Ascending aorta (tissue), 2 donors: Measurements from ENCODE around the gene MAML3. TPM values are rescaled to one million over a fixed set of nuclear protein-coding genes. Genes with fewer than 3 reads are reported as not detected.

Experiments used
- DNase-seq, 2 donors: peaks; one replicate each; pipeline ENCODE4 v3.0.0-alpha.2; 2019; ENCODE audit warnings: low spot score in 2 of 2
- H3K27ac ChIP-seq, 2 donors: fragments of 200-600 bp; sonication (generic); one replicate each; pipeline ENCODE4 v1.5.1; 2016 to 2017; ENCODE audit warnings: mild to moderate bottlenecking in 1 of 2
- H3K27me3 ChIP-seq: fragments of 200-600 bp; sonication (generic); one replicate; pipeline ENCODE4 v1.5.1; 2017
- H3K36me3 ChIP-seq, 2 donors: fragments of 200-600 bp; sonication (generic); one replicate each; pipeline ENCODE4 v1.5.1; 2016
- H3K4me1 ChIP-seq, 2 donors: fragments of 200-600 bp; sonication (generic); one replicate each; pipeline ENCODE4 v1.5.1; 2016 to 2017; ENCODE audit warnings: mild to moderate bottlenecking in 1 of 2
- H3K4me3 ChIP-seq, 2 donors: fragments of 200-600 bp; sonication (generic); one replicate each; pipeline ENCODE4 v1.5.1; 2016 to 2017; ENCODE audit warnings: mild to moderate bottlenecking in 1 of 2
- H3K9me3 ChIP-seq, 2 donors: fragments of 200-600 bp; sonication (generic); one replicate each; pipeline ENCODE4 v1.5.1; 2016
- CTCF ChIP-seq, 3 experiments: fragments of 200-600 bp in 2 of 3; fragments of 450-650 bp in 1 of 3; sonication (generic) in 2 of 3; IDR thresholded peaks; one replicate each; pipeline ENCODE4 v1.5.1; 2016 to 2019; ENCODE audit warnings: antibody characterized with exemption in 3 of 3, mild to moderate bottlenecking in 1 of 3, moderate library complexity in 1 of 3
- intact Hi-C: fragments of 100-400 bp; cut with DNase I; formaldehyde crosslinking; loops from one replicate; pipeline ENCODE4 v1.15.1; 2023
- total RNA-seq: library from RNA; depleted of rRNA; stranded (reverse); fragments of >200 nt; gene quantifications from one replicate; pipeline ENCODE4 v1.1.0, GENCODE V29; 2016

The MAML3 gene
- total RNA-seq, 1 donor from 2014 or later: 4.7 TPM

DNA sequence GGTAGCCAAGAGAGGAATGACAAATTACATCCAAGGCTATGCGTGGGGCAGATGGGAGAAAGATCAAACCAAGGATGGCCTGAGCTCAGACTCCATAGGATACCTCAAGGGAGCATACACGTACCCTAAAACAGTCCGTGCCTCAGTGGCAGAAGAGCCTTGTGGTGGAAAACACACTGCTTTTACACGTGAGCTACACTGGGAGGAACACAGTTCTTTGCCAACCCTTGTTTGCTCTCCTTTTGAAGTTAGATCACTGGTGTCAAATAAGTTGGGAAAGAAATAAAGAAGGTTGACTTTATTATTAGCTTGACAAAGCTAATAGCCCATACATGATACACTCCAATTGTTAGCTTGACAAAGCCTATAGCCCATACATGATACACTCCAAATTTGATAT lies 346.5 kb downstream of the MAML3 start:
- H3K27ac ChIP-seq: no peak overlapping the region
- TF ChIP-seq CTCF (IDR thresholded peaks at IDR 0.05): no peak
- H3K36me3 ChIP-seq: no peaks in the 10 kb centered on the region
- intact Hi-C loops: no loop called here
- H3K9me3 ChIP-seq: no peaks in the 10 kb centered on the region
- no peak for DNase-seq
- H3K27me3 ChIP-seq: no peaks in the 10 kb centered on the region
- H3K4me1 ChIP-seq: peaks cover 0 to 7% of the 10 kb centered on the region in 2 donors
- no peak overlapping the region for H3K4me3 ChIP-seq

GRCh38 chr4:139806929-139807328 lies 347.1 kb downstream of the MAML3 start:
- H3K27ac ChIP-seq: no peak overlapping the region
- no peak for DNase-seq
- H3K4me3 ChIP-seq: no peak overlapping the region
- no peaks in the 10 kb centered on the region for H3K9me3 ChIP-seq
- no peak for TF ChIP-seq CTCF (IDR thresholded peaks at IDR 0.05)
- H3K27me3 ChIP-seq: no peaks in the 10 kb centered on the region
- no peaks in the 10 kb centered on the region for H3K36me3 ChIP-seq
- intact Hi-C loops: no loop called here
- peaks cover 0 to 4% of the 10 kb centered on the region in 2 donors for H3K4me1 ChIP-seq

DNA sequence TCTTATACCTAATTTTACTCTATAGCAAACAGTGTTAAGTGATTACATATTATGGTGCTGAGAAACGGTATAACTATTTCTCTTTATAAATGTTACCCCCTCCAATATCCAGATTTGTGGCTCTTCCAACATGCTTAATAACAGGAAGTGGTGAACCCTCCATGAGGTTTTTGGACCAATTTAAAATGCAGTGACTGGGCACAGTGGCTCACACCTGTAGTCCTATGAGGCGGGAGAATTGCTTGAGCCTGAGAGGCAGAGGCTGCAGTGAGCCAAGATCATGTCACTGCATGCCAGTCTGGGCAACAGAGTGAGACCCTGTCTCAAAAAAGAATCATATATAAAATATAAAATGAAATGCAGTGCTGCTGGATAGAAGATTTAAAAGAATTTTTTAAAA lies 351.1 kb downstream of the MAML3 start:
- H3K36me3 ChIP-seq: no peaks in the 10 kb centered on the region
- H3K27me3 ChIP-seq: no peaks in the 10 kb centered on the region
- H3K9me3 ChIP-seq: no peaks in the 10 kb centered on the region
- DNase-seq: no peak
- no peak for TF ChIP-seq CTCF (IDR thresholded peaks at IDR 0.05)
- H3K4me3 ChIP-seq: no peak overlapping the region
- intact Hi-C loops: no loop called here
- no peaks in the 10 kb centered on the region for H3K4me1 ChIP-seq
- no peak overlapping the region for H3K27ac ChIP-seq

DNA sequence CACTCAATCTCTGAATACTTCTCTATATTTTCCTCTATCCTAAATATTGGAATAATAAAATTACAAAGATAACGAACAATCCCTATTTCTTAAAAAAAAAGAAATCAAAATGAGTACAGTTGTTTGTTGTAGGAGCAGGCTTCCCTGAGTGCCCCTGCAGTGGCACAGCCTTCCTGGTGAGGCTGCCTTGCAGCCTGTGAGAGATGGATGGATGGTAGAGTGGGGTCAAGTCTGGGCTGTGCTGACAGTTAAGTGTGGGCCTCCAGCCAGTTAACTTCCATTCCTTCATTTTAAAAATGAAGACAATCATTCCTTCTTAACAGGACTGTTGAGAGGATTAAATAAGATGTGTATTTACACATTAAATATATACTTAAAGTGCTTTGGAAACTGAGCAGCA lies 351.5 kb downstream of the MAML3 start:
- intact Hi-C loops: no loop called here
- no peaks in the 10 kb centered on the region for H3K36me3 ChIP-seq
- no peaks in the 10 kb centered on the region for H3K9me3 ChIP-seq
- no peaks in the 10 kb centered on the region for H3K4me1 ChIP-seq
- no peak for TF ChIP-seq CTCF (IDR thresholded peaks at IDR 0.05)
- no peak for DNase-seq
- H3K27ac ChIP-seq: no peak overlapping the region
- no peaks in the 10 kb centered on the region for H3K27me3 ChIP-seq
- no peak overlapping the region for H3K4me3 ChIP-seq

DNA sequence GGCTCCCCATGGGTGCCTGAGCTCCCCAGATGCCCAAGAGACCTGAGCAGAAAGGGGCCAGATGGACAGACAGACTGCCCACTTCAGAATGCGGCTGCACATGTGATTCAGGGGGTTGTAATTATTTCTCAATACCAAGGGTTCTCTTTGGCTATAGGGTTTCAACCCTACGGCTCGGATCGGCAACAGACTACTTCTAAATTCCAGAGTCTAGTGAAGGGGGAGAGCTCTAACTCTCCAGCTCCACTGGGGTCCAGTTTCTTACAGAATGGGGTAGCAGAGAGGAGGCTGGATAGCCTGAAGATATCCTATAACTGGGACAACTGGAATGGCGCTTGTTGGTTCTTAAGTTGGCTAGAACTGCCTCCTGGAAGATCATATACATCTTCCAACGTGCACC lies 352.1 kb downstream of the MAML3 start:
- no peaks in the 10 kb centered on the region for H3K36me3 ChIP-seq
- intact Hi-C loops: no loop called here
- DNase-seq: no peak
- no peaks in the 10 kb centered on the region for H3K27me3 ChIP-seq
- H3K4me1 ChIP-seq: no peaks in the 10 kb centered on the region
- TF ChIP-seq CTCF (IDR thresholded peaks at IDR 0.05): no peak
- no peak overlapping the region for H3K4me3 ChIP-seq
- no peak overlapping the region for H3K27ac ChIP-seq
- H3K9me3 ChIP-seq: no peaks in the 10 kb centered on the region

GRCh38 chr4:139800082-139800481 lies 353.9 kb downstream of the MAML3 start:
- Histone ChIP-seq H3K27me3 (no peaks in the 10 kb centered on the region), H3K27ac (no peak overlapping the region), H3K4me3 (no peak overlapping the region), H3K9me3 (no peaks in the 10 kb centered on the region), H3K36me3 (no peaks in the 10 kb centered on the region), H3K4me1 (no peaks in the 10 kb centered on the region)
- DNase-seq: no peak
- no peak for TF ChIP-seq CTCF (IDR thresholded peaks at IDR 0.05)
- intact Hi-C loops: no loop called here
